ENCODE data around the gene SREBF2.

GRCh38 chr22:41875531-41876270 is 42.8 kb downstream of the SREBF2 start:
- TF ChIP-seq CTCF (IDR thresholded peaks at IDR 0.05; ENCODE audit: poor library complexity, severe bottlenecking) (no peak), EZH2 (IDR thresholded peaks at IDR 0.05; ENCODE audit: borderline replicate concordance, insufficient read depth, low read length, poor library complexity, severe bottlenecking) (no peak), POLR2AphosphoS5 (IDR thresholded peaks at IDR 0.05) (no peak), TAF1 (IDR thresholded peaks at IDR 0.05; ENCODE audit: low read depth) (no peak), REST (IDR thresholded peaks at IDR 0.05; ENCODE audit: borderline replicate concordance) (no peak), RAD21 (conservative IDR thresholded peaks at IDR 0.05) (no peak), EP300 (conservative IDR thresholded peaks at IDR 0.05; ENCODE audit: poor library complexity, severe bottlenecking) (no peak), SMC3 (conservative IDR thresholded peaks at IDR 0.05; ENCODE audit: poor library complexity) (no peak), MXI1 (conservative IDR thresholded peaks at IDR 0.05; ENCODE audit: poor library complexity, severe bottlenecking) (no peak)
